B cell (primary cell): ENCODE data around the gene MYD88.

Experiments
- EZH2 ChIP-seq: IDR thresholded peaks from 2 replicates; pipeline ENCODE4 v1.6.1; 2012; ENCODE audit warnings: borderline replicate concordance, low read depth, mild to moderate bottlenecking, moderate library complexity, low read length; ENCODE audit not compliant: insufficient read depth, poor library complexity, severe bottlenecking
- TF ChIP-seq, protein P1 (sequence below): fragments of 200-600 bp; IDR thresholded peaks from one replicate; pipeline ENCODE4 v1.8.0; 2022; ENCODE audit warnings: antibody characterized with exemption, mild to moderate bottlenecking

DNA sequence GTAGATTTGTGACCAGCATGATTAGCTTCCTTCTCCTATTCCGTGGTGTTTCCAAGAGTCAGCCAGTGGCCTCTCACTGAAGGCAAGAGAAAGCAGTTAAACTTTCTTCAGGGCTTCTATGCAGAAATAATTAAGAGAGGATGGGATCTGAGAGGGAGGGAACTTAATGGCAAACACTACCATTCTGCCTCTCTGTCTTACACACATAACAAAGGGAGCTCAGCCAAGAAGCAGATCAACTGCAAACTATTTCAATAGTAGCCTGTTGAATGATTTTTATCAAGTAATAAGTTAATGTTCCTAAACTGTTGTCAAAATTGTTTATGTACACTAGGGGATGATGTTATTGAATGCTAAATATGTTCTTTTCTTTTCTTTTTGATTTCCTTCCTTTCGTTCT is 38.7 kb downstream of the MYD88 start:
- TF ChIP-seq, protein P1, sequence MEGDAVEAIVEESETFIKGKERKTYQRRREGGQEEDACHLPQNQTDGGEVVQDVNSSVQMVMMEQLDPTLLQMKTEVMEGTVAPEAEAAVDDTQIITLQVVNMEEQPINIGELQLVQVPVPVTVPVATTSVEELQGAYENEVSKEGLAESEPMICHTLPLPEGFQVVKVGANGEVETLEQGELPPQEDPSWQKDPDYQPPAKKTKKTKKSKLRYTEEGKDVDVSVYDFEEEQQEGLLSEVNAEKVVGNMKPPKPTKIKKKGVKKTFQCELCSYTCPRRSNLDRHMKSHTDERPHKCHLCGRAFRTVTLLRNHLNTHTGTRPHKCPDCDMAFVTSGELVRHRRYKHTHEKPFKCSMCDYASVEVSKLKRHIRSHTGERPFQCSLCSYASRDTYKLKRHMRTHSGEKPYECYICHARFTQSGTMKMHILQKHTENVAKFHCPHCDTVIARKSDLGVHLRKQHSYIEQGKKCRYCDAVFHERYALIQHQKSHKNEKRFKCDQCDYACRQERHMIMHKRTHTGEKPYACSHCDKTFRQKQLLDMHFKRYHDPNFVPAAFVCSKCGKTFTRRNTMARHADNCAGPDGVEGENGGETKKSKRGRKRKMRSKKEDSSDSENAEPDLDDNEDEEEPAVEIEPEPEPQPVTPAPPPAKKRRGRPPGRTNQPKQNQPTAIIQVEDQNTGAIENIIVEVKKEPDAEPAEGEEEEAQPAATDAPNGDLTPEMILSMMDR: no peak
- no peak for TF ChIP-seq EZH2
